ENCODE data around the gene DISP1. TPM values are rescaled to one million over a fixed set of nuclear protein-coding genes. Genes with fewer than 3 reads are reported as not detected.

Gene DISP1
- total and polyA plus RNA-seq, 10 of the 15 experiments (the other 5 are each of a cell fraction or from before 2014, with no cell fraction given) = 0.11 to 1.4 (median 0.72) TPM

DNA sequence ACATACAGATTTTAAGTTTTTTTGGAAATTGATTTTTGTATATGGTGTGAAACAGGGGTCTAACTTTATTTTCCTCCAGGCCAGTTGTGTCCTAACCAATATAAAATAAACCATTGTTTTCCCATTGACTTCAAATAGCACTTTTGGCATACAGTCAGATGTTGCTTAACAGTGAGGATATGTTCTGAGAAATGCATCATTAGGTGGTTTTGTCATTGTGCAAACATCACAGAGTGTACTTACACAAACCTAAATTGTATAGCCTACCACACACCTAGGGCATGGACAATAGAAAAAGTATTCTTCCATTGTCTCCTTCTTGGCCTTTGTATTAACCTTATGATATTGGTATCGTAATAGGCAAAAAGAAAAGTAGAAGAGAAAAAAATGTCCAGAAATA lies 37.4 kb upstream of the DISP1 start:
- DNase-seq (ENCODE audit: low read depth, low spot score) (no peak), ATAC-seq (no peak), FAIRE-seq (no peak)
- ChIA-PET RAD21 (ENCODE audit: unreplicated experiment) (no interaction called here), SMC1A (ENCODE audit: uncharacterized antibody, unreplicated experiment) (no interaction called here), POLR2A (no interaction called here), CTCF (interaction anchor here (1.2 kb wide), 1 partner anchor 38 kb away, joined by 4 read pairs; no protein-coding TSS in a partner anchor)
- H3K27ac ChIP-seq (ENCODE audit: control insufficient read depth, insufficient read depth) = no peak overlapping the region
- H3K4me2 ChIP-seq (ENCODE audit: control insufficient read depth, insufficient read depth) = no peak overlapping the region
- H3K4me1 ChIP-seq (ENCODE audit: control insufficient read depth, insufficient read depth, low read length) = peaks cover 7% of the 10 kb centered on the region
- no peaks in the 10 kb centered on the region for H4K20me1 ChIP-seq (ENCODE audit: control insufficient read depth, insufficient read depth)
- no peaks in the 10 kb centered on the region for H3K79me2 ChIP-seq (ENCODE audit: control insufficient read depth, insufficient read depth, low read length)
- no TSS peak for BruUV-seq (replicated peaks)
- intact Hi-C loops (cut with micrococcal nuclease; ENCODE audit: unreplicated experiment) = no loop called here
- H3K9me3 ChIP-seq (replicated peaks; ENCODE audit: control insufficient read depth, insufficient read depth, low read length) = no peaks in the 10 kb centered on the region
- TF ChIP-seq ZNF207 (IDR thresholded peaks at IDR 0.05; ENCODE audit: borderline replicate concordance) (no peak), NR2C2 (IDR thresholded peaks at IDR 0.05; ENCODE audit: borderline replicate concordance, control insufficient read depth, insufficient read length, low read depth) (no peak), POLR2AphosphoS5 (IDR thresholded peaks at IDR 0.05; ENCODE audit: low read length) (no peak), ZBTB11 (CRISPR knock-in tag; IDR thresholded peaks at IDR 0.05) (no peak), ZSCAN29 (IDR thresholded peaks at IDR 0.05) (no peak), IKZF2 (IDR thresholded peaks at IDR 0.05) (no peak), RAD51 (IDR thresholded peaks at IDR 0.05) (no peak), ZZZ3 (IDR thresholded peaks at IDR 0.05; ENCODE audit: control insufficient read depth, insufficient read length, low read depth) (no peak), SIN3A (IDR thresholded peaks at IDR 0.05; ENCODE audit: low read depth, low read length) (no peak)
- no peak overlapping the region for H2AFZ ChIP-seq (ENCODE audit: control insufficient read depth, low read depth, low read length)
- in situ Hi-C loops (cut with MboI) = no loop called here
- no peak overlapping the region for H3K4me3 ChIP-seq
- H3K9ac ChIP-seq (ENCODE audit: control insufficient read depth, insufficient read depth, low read length) = no peak overlapping the region
- WGBS (ENCODE audit: insufficient coverage, insufficient replicate concordance, low lambda C conversion rate, missing lambda C conversion rate) = 100% methylated on average over 1 of the region's 1 CpG
- H3K27me3 ChIP-seq (replicated peaks in 1 of 2; ENCODE audit: control insufficient read depth in 2 of 2, insufficient read depth in 2 of 2, low read length in 1 of 2) = no peaks in the 10 kb centered on the region
- H3K36me3 ChIP-seq (ENCODE audit: control insufficient read depth in 2 of 2, insufficient read depth in 2 of 2, low read length in 1 of 2) = no peaks in the 10 kb centered on the region

Data from GM12878 (cell line).